Amniotic stem cell (primary cell): ENCODE measurements around the gene ORC4.
"Not testable (repeated sequence)": the region's sequence is repeated elsewhere in the genome, so short reads cannot be mapped to it uniquely, and the experiment has no call there.

Experiments
- DNase-seq: peaks from one replicate; lab custom pipeline; 2025; lab: John Stamatoyannopoulos, UW

ORC4 gene

DNA sequence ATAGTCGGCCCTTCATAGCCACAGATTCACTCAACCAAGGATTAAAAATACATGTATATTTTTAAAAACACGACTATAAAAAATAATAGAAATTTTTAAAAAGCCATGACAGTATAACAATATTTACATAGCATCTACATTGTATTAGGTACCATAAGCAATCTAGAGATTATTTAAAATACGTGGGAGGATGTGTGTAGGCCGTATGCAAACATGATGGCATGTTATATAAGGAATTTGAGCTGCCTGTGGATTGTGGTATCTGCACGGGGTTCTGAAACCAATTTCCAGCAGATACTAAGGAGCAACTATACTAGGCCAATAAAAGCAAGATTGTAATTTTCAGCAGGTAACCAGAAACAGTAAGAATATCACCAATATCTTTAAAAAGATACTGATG, 5.9 kb downstream of the ORC4 start:
- no peak for DNase-seq

DNA sequence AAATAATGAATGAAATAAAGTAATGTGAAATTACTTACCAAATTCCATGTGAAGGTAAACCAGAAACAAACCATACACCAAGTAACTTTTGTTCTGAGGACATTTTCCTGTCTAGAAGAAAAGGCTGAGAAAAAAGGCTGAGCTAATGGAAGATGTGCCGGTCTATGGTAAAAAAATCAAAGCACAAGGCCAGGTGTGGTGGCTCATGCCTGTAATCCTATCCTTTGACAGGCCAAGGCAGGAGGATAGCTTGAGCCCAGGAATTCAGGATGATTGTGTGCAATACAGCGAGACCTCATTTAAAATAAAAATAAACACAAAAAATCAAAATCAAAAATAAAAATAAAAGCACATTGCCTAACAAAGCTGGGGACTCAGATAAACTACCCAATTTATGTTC, 6.7 kb downstream of the ORC4 start:
- DNase-seq: no peak

DNA sequence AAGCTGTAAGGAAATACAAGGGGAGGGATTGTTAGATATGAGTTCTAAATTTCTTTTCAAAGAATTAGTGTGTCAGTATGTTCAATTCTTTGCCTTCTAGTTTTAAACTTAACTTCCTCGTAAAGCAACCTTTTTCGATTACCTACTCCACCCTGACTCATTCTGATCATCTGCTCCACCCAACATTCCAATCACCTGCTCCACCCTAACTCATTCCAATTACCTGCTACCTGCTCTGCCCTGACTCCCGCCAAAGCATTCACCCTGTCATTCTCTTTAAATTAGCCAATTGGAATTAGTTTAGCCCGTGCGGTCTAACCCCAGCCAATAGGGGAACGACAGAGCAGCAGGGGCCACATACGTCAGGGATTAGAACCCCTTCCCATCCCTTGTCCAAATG, 12.1 kb downstream of the ORC4 start:
- DNase-seq: not testable (repeated sequence)

DNA sequence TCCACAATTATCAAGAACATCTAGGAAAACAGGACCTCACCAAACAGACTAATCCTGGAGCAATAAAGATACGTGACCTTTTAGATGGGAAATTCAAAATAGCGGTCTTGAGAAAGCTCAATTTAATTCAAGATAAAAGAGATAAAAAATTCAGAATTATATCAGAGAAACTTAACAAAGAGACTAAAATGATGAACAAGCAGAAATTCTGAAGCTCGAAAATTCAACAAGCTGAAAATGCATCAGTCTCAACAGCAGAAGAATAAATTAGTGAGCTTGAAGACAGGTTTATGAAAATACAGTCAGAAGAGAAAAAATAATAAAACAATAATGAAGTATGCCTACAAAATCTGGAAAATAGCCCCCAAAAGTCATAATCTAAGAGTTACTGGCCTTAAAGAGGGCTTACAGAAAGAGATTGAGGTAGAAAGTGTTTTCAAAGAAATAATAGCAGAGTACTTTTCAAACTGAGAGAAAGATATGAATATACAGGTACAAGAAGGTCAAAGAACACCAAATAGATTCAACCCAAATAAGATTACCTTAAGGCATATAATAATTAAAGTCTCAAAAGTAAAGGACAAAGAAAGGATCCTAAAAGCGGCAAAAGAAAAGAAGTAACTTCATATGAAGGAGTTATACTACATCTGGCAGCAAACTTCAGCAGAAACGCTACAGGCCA, 13.2 kb downstream of the ORC4 start:
- no peak for DNase-seq

DNA sequence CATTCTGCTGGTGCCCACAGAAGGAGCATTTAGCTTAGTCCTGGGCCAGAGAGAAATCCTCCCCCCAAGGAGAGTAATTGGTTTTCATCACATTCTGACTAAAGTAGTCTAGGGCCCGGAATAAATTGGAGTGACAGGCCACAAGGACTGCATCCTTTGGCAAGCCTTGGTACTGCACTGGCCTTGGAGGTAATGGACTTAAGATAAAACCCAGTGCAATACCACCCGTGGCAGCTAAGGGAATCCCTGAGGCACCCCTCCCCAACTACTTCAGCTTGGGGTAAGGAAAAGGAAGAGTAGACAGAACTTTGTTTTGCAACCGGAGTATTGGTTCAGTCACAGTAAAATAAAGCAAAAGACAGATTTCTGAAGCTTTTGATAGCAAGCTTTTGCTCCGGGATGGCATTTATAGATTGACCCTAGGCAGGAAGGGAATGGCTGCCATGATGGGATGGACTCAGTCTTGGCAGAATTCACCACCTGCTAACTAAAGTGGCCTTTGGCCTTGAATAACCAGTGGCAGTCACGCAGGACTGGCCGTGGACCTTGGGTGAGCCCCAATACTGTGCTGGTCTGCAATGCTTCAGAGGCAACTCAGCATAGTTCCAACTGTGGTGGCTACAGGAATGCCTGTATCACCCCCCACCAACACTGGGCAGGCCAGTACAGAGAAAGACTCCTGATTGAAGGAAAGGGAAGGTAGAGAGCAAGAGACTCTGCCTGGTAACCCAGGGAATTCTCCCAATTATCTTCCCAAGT, 14.1 kb downstream of the ORC4 start:
- DNase-seq: no peak

DNA sequence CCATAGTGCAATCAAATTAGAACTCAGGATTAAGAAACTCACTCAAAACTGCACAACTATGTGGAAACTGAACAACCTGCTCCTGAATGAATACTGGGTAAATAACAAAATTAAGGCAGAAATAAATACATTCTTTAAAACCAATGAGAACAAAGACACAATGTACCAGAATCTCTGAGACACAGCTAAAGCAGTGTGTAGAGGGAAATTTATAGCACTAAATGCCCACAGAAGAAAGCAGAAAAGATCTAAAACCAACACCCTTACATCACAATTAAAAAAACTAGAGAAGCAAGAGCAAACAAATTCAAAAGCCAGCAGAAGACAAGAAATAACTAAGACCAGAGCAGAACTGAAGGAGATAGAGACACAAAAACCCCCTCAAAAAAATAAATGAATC, 18.1 kb downstream of the ORC4 start:
- not testable (repeated sequence) for DNase-seq

DNA sequence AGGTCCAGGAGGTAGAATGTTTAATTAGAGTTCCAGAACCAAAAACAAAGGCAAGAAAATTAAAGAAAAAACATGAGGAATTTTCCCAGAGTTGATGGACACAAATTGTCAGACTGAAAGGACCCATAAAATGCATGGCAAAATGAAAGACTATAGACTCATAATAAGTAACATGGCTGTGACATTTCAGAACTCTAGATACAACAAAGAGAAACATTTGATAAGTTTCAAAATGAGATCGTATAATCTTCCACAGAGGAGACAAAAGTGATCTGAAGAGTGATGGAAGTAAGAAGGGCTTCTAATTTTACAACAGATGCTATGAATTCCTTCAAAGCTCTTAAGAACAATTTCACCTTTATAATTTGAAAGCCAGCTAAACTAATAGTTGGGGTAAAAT, 20.4 kb downstream of the ORC4 start:
- DNase-seq: no peak

DNA sequence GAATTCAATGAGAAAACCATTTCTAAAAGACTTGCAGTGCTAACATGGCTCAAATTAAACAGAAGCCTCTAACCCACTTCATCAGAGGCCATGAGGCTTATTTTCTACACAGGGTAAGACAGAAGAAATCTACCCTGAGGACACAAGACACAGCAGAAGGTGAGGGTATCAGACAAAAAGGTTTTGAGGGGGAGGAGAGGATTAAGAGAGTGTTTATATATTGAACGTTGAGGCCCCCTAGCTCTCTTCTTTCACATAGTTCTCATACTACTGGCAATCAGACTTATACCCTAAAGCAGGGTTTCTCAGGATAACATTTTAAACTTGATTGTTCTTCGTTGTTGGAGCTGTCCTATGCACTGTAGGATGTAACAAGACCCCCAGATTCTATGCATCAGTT, 21.4 kb downstream of the ORC4 start:
- no peak for DNase-seq

DNA sequence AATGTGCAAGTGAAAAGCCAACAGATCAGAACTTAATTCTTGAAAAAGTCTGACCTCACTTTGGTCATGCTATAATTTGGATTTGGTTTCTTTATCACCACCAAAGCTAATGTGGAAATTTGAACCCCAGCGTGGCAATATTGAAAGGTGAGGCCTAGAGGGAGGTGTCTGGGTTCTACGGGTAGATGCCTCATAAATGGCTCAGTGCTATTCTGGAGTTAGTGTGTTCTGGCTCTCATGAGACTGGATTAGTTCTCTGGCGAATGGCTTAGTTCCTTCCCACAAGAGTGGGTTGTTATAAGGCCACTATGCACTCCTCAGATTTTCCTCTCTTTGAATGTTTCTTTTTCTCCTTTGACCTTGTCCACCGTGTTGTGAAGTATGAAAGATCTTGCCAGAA, 22.3 kb downstream of the ORC4 start:
- DNase-seq: no peak

DNA sequence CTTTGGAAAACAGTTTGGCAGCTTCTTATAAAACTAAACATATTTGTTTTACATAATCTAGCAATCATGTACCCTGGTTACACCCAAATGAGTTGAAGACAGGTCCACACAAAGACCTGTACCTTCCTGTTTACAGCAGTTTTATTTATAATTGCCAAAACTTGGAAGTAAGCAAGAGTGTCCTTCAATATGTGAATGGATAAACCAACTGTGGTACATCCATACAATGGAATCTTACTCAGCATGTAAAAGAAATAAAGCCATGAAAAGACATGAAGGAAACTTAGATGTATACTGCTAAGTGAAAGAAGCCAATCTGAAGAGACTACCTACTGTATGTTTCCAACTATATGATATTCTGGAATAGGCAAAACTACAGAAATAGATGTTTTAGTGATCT, 23.7 kb downstream of the ORC4 start:
- DNase-seq: no peak

DNA sequence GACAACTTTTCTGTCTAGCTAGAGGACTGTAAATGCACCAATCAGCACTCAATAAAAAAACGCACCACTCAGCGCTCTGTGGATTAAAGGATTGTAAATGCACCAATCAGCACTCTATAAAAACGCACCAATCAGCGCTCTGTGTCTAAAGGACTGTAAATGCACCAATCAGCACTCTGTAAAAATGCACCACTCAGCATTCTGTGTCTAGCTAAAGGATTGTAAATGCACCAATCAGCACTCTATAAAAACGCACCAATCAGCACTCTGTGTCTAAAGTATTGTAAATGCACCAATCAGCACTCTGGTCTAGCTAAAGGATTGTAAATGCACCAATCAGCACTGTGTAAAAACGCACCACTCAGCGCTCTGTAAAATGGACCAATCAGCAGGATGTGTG, 25.6 kb downstream of the ORC4 start:
- not testable (repeated sequence) for DNase-seq

DNA sequence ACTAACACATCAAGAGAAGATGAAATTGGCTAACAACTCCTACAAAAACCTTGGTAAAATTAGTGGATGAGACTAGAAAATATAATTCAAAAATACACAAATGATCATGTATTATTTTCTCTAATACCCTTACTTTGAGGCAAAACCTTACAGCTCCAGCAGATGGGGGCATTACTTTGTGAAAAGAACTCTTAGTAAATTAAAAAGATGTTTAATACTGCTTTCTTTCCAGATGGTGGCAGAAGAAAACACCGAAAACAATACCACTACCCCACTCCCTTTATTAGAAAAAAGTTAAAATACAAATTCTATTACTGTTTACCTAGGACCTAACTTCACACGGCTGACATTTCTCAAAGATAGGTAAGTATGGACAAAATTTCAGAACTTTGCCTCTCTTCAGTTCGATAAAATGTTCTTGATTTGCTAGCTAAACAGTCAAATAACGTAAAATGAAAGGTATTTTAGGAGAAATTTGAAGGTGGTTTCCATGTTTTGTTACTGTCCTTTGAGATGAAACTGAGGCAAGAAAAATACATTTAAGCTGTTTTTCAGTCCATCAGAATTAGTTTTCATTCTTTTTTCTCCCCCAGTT, 30.6 kb downstream of the ORC4 start:
- peak; percentile 38 for DNase-seq

DNA sequence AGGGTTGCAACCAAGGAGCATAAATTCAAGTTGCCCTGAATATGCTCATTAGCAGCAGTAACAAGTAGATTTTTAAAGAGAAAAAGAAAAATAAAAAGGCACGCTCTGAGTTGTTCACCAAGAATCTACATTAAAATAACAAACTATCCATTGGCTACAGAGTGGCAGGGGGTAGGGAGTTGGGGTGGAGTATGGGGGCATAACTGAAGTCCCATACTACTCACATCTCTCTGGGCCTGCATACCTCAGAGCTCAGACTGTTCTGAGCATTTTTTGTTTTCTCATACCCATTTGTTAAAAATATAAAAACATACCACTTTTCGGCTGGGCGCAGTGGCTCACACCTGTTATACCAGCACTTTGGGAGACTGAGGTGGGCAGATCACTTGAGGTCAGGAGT, 31.4 kb downstream of the ORC4 start:
- no peak for DNase-seq

DNA sequence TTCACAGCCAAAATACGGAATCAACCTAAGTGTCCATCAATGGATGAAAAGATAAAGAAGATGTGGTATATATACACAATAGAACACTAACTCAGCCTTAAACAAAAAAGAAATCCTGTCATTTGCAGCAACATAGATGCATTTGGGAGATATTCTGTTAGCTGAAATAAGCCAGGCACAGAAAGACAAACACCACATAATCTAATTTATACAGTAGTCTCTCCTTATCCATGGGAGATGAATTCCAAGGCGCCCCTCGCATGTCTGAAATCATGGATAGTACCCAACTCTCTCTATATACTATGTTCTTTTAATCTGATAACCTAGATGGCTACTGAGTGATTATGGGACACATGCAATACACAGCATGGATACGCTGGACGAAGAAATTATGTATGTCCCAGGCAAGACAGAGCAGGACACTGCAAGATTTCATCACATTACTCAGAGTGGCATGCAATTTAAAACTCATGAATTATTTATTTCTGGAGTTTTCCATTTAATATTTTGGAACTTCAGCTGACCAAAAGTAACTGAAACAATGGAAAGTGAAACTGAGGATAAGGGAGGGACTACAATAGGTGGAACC, 39.5 kb downstream of the ORC4 start:
- DNase-seq: no peak

DNA sequence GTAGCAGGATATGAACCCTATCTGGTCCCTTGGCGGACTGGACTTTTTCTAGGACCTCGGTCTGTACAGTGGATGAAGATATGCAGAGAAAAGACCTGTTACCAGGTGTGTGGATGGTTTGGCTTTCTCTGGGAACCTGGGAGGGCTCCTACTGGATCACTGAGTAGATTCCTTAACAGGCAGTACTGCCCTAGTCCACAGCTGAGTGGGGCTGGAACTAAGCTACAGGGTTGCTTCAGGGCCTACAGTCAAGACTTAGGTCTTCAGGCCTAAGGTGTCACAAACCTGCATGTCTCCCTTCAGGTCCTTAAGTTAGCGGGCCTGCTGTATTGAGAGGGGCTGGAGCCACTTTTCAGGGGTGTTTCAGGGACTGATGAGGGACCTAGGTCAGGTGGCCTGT, 42.9 kb downstream of the ORC4 start:
- DNase-seq: no peak

DNA sequence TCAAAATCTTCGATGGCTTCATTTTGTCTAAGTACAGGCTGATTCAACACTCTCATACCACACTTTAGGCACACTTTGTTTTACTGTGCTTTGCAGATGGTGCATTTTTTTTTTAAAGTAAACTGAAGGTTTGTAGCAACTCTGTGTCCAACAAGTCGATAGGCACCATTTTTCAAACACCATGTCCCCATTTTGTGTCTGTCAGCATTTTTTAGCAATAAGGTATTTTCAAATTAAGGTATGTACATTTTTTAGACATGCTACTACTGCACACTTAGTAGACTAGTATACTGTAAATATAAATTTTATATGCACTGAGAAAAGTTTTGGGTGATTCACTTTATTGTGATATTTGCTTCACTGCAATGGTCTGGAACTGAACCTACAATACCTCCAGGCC, 44.4 kb downstream of the ORC4 start:
- no peak for DNase-seq

DNA sequence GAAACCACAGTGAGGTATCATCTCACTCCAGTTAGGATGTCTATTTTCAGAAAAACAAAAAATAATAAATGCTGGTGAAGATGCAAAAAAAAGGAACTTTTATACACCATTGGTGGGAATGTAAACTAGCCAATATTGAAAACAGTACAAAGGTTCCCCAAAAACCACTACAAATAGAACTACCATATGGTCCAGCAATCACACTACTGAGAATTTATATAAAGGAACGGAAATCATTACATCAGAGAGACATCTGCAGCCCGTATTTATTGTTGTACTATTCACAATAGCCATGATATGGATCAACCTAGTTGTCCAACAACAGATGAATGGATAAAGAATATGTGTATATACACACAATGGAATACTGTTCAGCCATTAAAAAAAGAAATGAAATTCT, 52.0 kb downstream of the ORC4 start:
- no peak for DNase-seq

DNA sequence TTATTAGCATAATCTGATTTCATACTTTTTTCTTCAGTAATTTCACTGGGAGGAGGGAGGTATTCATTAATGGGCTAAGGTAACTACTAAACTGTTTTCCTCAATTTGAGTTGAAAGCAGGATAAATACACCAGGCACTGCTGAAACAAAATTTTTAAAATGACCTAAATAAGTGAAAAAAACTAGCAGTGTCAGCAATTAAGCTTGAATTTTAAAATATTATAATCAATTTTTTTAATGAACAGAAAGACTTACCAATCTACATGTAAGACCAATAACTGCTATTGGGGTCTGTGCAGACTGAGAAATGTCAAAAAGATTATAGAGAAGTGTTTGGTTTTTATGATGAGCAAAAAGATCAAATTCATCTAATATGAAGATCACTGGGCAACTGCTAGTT, 68.4 kb downstream of the ORC4 start:
- no peak for DNase-seq

DNA sequence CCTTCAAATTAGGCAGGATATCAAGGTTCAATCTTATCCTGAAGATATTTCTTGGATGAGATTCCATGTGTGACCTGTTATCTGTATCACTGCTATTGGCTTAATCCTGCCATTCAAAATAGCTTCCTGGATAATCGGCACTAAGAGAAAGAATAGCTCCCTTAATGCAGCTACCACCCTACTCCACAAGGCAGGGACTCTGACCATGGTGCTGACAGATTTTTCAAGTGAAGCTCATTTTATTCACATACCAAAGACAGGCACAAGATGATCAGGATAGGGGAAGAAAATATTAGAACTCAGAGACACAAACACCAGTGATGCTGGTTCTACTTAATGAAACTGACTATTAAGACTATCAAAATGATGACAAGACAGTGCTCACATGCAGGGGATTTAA, 74.9 kb downstream of the ORC4 start:
- DNase-seq: no peak

DNA sequence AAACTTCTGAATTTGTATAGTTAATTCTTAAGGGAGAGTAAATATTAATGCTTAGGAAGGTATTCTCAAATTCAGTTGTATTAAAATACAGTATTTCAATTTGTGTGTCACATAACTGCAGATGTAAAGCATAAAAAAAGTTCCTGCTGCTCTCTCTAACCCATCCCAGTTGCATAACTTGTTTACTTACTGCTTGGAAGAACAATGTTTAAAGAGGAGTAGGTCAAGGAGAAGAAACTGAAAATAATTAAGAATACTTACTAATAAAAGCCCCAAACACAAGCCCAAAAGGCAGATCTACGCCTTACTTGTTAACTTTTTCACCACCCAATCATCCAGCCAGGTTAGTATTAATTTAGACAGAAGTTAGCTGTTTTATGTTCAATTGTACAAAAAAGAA, 81.2 kb downstream of the ORC4 start:
- DNase-seq: no peak

DNA sequence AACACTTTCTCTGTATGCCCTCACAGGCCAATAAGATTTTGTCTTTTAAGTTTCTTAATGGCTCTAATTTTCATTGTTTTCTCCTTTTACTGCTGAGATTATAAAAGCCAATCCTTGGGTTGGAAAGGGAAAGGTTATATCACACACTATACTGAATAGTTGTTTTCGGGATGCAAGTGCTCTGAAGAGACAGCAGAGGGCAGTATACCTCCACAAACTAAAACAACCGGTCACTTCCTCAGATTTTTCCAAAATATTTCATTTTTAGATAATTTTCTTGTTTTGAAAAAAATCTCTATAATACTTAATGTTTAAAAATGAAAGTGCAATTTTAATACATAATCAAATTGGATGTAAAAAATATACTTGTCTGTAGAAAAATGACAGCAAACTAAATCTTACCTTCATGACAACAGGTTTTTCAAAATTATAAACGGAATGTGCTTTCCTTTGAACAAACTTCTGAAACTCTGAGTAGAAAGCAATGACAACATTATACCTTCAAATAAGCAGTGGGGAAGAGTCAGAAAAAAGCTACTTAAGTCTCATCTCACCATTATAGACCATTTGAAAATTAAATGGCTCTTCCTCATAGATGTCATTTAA, 82.7 kb downstream of the ORC4 start:
- DNase-seq: no peak

DNA sequence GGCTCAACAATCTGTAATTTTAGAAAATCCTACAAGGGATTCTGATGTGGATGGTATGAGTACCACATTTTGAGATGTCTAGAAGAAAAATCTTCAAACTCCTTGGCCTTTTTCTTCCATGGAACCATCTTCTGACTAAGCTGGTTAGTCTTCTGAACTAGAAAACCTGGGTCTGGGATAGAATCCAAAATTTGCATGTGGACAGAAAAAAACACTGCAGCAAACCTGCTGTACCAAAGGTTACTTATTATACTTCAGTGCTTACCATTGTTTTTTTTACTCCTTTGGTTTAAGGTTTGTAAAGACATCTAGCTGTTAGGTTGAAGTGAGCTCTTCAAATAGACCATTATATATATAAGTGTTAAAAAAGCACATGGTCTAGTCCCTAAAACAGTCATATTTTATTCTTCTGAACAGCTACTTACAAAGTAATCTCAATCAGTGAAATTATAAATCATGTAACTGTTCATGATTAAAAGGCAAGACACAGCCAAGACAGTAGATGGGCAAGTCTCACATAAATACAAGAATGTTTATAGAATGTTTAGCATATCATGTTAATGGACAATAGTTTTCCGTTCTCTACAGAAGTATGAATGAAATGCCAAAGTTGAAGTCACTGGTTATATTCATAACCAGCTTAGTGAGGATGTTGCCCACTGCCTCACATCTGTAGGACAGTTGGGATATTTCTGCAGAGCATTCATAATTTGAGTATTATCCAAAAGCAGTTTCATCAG, 85.5 kb downstream of the ORC4 start:
- no peak for DNase-seq
